Measurements from ENCODE around the gene DDOST.
"Not testable (repeated sequence)": the region's sequence is repeated elsewhere in the genome, so short reads cannot be mapped to it uniquely, and the experiment has no call there.

DDOST gene

DNA sequence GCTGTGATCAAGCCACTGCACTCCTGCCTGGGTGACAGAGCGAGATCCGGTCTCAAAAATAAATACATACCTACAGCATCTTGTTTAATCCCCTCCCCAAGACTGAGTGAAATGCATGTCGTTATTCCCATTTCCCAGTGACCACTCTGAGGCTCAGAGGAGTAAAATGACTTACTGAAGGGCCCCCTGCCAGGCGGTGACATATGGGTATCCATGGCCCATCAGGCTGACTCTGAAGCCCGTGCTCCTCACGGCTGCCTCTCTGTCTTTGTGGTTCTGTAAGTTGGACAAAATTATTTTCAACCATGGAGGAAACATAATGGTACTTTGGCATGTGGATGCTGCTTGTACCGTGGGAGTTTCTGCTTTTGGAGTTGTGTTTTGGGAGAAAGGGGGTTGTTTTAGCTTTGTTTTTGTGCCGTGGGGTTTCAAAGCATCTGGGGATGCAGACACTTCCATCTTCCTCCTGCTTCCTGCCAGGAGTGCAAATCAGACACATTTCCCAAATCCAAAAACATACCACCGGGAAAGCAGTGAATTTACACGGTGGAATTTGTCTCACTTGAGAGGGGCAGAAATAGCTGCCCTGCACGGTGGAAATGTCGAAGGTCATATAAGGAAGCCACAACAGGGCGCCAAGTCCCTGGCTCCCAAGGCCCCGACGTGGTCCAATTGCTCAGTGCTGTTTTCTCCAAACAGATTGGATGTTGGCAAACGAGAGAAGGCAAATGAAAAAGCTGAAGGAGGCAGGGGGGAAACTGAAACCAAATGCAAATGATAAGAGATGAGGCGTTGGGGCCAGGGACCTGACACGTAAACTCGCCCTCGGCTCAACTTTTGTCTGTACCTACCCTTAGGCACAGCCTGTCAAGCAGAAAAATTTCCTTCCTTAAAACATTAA is 45.0 kb downstream of the DDOST start:
- TF ChIP-seq, protein P1, sequence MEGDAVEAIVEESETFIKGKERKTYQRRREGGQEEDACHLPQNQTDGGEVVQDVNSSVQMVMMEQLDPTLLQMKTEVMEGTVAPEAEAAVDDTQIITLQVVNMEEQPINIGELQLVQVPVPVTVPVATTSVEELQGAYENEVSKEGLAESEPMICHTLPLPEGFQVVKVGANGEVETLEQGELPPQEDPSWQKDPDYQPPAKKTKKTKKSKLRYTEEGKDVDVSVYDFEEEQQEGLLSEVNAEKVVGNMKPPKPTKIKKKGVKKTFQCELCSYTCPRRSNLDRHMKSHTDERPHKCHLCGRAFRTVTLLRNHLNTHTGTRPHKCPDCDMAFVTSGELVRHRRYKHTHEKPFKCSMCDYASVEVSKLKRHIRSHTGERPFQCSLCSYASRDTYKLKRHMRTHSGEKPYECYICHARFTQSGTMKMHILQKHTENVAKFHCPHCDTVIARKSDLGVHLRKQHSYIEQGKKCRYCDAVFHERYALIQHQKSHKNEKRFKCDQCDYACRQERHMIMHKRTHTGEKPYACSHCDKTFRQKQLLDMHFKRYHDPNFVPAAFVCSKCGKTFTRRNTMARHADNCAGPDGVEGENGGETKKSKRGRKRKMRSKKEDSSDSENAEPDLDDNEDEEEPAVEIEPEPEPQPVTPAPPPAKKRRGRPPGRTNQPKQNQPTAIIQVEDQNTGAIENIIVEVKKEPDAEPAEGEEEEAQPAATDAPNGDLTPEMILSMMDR (IDR thresholded peaks at IDR 0.05; ENCODE audit: low read depth, low read length) = no peak
- H3K9me3 ChIP-seq = no peaks in the 10 kb centered on the region
- no peak for DNase-seq
- no peak overlapping the region for H3K4me3 ChIP-seq (ENCODE audit: low read depth, low read length)
- no peaks in the 10 kb centered on the region for H3K27me3 ChIP-seq
- peaks cover 6% of the 10 kb centered on the region; the same call in 1 of the 2 replicates for H3K4me1 ChIP-seq
- no peaks in the 10 kb centered on the region for H3K36me3 ChIP-seq

DNA sequence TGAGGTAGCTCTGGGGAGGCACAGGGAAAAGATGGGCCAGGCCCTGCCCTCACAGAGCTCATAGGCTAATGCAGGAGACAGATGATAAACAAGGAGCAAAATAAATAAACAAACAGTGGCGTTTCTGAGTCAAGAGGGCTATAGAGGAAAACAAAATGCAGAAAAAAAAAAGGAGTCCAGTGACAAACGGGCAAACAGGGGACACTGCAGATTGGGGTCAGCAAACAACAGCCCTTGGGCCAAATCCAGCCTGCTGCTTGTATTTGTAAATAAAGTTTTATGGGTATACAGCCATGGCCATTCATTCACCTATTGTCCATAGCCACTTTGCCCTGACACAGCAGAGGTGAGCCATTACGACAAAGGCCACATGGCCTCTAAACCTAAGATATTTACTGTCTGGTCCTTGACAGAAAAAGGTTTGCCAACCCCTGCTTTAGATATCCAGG is 47.0 kb downstream of the DDOST start:
- H3K36me3 ChIP-seq = no peaks in the 10 kb centered on the region
- H3K9me3 ChIP-seq = no peaks in the 10 kb centered on the region
- no peak overlapping the region for H3K4me3 ChIP-seq (ENCODE audit: low read depth, low read length)
- TF ChIP-seq, protein P1 (IDR thresholded peaks at IDR 0.05; ENCODE audit: low read depth, low read length) = no peak
- peaks cover 6% of the 10 kb centered on the region; the same call in 1 of the 2 replicates for H3K4me1 ChIP-seq
- H3K27me3 ChIP-seq = no peaks in the 10 kb centered on the region
- DNase-seq = no peak

DNA sequence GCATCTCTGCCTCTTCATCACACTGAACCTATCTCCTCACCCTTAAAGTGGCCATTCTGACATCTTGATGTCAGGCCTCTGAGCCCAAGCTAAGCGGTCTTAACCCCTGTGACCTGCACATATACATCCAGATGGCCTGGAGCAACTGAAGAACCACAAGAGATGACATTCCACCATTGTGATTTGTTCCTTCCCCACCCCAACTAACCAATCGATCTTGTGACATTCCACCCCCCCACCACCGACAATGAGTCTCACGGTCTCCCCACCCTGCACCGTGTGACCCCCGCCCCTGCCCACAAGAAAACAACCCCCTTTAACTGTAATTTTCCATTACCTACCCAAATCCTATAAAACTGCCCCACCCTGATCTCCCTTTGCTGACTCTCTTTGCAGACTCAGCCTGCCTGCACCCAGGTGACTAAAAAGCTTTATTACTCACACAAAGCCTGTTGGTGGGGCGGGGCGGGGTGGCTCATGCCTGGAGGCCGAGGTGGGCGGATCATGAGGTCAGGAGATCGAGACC is 48.9 kb downstream of the DDOST start:
- Histone ChIP-seq H3K9me3 (no peaks in the 10 kb centered on the region), H3K4me3 (ENCODE audit: low read depth, low read length) (no peak overlapping the region), H3K36me3 (no peaks in the 10 kb centered on the region), H3K4me1 (peaks cover 6% of the 10 kb centered on the region; the same call in 1 of the 2 replicates), H3K27me3 (no peaks in the 10 kb centered on the region)
- TF ChIP-seq, protein P1 (IDR thresholded peaks at IDR 0.05; ENCODE audit: low read depth, low read length) = no peak
- no peak for DNase-seq

DNA sequence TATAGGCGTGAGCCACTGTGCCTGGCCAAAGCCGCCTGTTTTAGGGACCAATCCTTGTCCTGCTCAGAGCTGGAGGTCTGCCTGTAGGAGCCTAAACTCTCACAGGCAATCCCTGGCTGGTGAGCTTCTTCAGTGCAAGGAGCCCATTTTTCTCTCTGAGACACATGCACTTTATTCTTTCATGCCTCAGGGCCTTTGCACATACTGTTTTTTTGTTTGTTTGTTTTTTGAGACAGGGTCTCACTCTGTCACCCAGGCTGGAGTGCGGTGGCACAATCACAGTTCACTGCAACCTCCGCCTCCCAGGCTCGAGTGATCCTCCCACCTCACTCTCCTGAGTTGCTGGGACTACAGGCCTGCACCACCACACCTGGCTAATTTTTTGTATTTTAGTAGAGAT is 49.5 kb downstream of the DDOST start:
- Histone ChIP-seq H3K4me1 (peaks cover 6% of the 10 kb centered on the region; the same call in 1 of the 2 replicates), H3K4me3 (ENCODE audit: low read depth, low read length) (no peak overlapping the region), H3K27me3 (no peaks in the 10 kb centered on the region), H3K9me3 (no peaks in the 10 kb centered on the region), H3K36me3 (no peaks in the 10 kb centered on the region)
- TF ChIP-seq, protein P1 (IDR thresholded peaks at IDR 0.05; ENCODE audit: low read depth, low read length) = no peak
- no peak for DNase-seq

DNA sequence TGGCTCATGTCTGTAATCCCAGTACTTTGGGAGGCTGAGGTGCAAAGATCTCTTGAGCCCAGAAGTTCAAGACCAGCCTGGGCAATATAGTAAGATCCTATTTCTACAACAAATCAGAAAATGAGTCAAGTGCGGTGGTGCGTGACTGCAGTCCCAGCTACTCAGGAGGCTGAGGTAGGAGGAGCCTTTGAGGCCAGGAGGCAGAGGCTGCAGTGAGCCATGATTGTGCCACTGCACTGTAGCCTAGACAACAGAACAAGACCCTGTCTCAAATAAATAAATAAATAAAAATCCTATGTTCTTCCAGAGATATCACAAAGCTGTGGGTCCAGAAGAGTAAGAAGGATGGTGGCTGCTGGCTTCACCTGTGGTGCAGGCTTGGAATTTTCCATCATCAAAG is 50.2 kb downstream of the DDOST start:
- TF ChIP-seq, protein P1 (IDR thresholded peaks at IDR 0.05; ENCODE audit: low read depth, low read length) = no peak
- no peaks in the 10 kb centered on the region for H3K27me3 ChIP-seq
- no peaks in the 10 kb centered on the region for H3K36me3 ChIP-seq
- no peak overlapping the region for H3K4me3 ChIP-seq (ENCODE audit: low read depth, low read length)
- peaks cover 6% of the 10 kb centered on the region; the same call in 1 of the 2 replicates for H3K4me1 ChIP-seq
- no peaks in the 10 kb centered on the region for H3K9me3 ChIP-seq
- no peak for DNase-seq

DNA sequence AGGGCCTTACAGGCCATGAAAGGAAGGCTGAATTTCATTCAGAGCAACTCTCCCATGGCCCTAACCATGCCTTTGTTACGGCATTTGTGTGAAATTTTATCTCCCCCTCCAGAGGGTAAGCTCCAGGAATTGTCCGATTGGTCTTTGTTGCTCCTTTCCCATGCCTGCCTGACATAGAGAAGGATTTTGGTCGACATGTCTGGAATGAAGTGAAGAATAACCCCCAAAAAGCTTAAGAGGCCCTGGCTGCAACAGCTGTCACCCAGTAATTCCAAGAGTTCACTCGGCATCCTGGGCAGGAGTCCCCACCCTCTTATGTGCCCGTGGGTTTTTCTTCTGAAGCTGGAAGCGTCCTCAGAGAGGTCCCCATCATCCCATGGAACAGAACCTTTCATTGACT is 51.6 kb downstream of the DDOST start:
- H3K27me3 ChIP-seq = no peaks in the 10 kb centered on the region
- DNase-seq = no peak
- TF ChIP-seq, protein P1 (IDR thresholded peaks at IDR 0.05; ENCODE audit: low read depth, low read length) = no peak
- H3K36me3 ChIP-seq = no peaks in the 10 kb centered on the region
- no peaks in the 10 kb centered on the region for H3K9me3 ChIP-seq
- peaks cover 6% of the 10 kb centered on the region; the same call in 1 of the 2 replicates for H3K4me1 ChIP-seq
- no peak overlapping the region for H3K4me3 ChIP-seq (ENCODE audit: low read depth, low read length)

DNA sequence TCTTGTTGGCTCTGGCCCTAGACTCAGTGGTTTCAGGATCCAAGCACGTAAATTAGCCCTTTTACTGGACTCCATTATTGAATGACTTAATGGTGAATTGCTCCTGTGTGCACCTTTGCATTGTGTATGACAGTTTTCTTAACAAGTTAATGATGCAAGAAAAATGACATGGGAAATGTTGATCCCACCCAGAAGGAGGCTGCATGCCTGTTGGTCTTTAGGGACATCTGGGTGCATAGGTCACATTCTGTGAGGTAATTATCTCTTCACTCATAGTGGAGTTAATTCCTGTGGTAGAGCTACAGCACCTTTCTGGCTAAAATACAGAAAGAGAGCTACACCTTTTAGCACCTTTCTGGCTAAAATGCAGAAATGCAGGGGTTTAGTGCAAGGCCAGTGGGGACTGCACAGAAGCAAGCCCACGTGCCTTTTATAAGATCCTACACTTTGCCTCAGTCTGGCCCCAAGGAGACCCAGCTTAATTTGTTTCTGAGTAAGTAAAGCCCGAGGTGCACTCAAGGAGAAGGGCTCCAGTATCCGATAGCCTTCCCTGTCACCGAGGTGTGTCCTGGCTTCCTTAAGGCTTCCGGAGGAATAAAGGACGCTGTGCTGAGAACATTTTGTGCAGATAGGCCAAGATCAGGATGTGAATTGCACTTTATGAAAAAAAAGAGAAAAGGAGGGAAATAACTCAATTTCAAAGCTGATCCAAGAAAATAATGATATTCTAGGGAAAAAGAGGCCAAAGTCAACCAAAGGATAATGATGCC is 54.2 kb downstream of the DDOST start:
- not testable (repeated sequence) for H3K36me3 ChIP-seq; H3K27me3 ChIP-seq; H3K4me3 ChIP-seq (ENCODE audit: low read depth, low read length); H3K9me3 ChIP-seq; DNase-seq; H3K4me1 ChIP-seq
